Activated naive CD8-positive, alpha-beta T cell treated with anti-CD3 and anti-CD28 coated beads, Interleukin-2, amount 10 ng/mL, durations not matched to agents 7 days and 5 days (primary cell): ENCODE measurements around the gene TMEM209. TPM values are rescaled to one million over a fixed set of nuclear protein-coding genes. Genes with fewer than 3 reads are reported as not detected.
"Not testable (repeated sequence)": the region's sequence is repeated elsewhere in the genome, so short reads cannot be mapped to it uniquely, and the experiment has no call there.

Source experiments
- ATAC-seq: fragments of 150-1000 bp; cut with Tn5 transposase; one replicate; pipeline ENCODE4 v1.10.0; 2021; ENCODE audit warnings: low read depth, moderate library complexity
- POLR2A ChIA-PET: fragments of 350-600 bp; sonication (Branson Sonifier 250); formaldehyde crosslinking; loops from one replicate; lab custom pipeline; 2021; ENCODE audit warnings: antibody characterized with exemption; lab: Charles Lee
- DNase-seq: peaks from one replicate; pipeline ENCODE4 v3.0.0; 2021
- H3K27ac Mint-ChIP-seq: one replicate; pipeline ENCODE4 v1.8.0; 2022; ENCODE audit warnings: mild to moderate bottlenecking, mixed read lengths
- H3K27me3 Mint-ChIP-seq: one replicate; pipeline ENCODE4 v1.8.0; 2022; ENCODE audit warnings: mild to moderate bottlenecking, moderate library complexity, mixed read lengths
- H3K36me3 Mint-ChIP-seq: one replicate; pipeline ENCODE4 v1.8.0; 2021; ENCODE audit warnings: mild to moderate bottlenecking, mixed read lengths
- H3K4me1 Mint-ChIP-seq: one replicate; pipeline ENCODE4 v1.8.0; 2021; ENCODE audit warnings: mixed read lengths
- H3K4me3 Mint-ChIP-seq: one replicate; pipeline ENCODE4 v1.8.0; 2022; ENCODE audit warnings: mild to moderate bottlenecking, moderate library complexity, mixed read lengths
- H3K9me3 Mint-ChIP-seq: one replicate; pipeline ENCODE4 v1.8.0; 2021; ENCODE audit warnings: mixed read lengths
- total RNA-seq, 2 experiments: library from RNA; stranded (reverse); gene quantifications; one replicate each; pipeline ENCODE4 v1.2.3, GENCODE V29; 2021

TMEM209 gene
- total RNA-seq, 2 experiments from 2014 or later = 39.5 to 43.9 TPM

GRCh38 chr7:130208516-130208915 is 3.3 kb upstream of the TMEM209 start:
- Mint-ChIP-seq H3K4me1 (peaks cover 1% of the 10 kb centered on the region), H3K27ac (no peak overlapping the region), H3K4me3 (no peak overlapping the region), H3K27me3 (no peaks in the 10 kb centered on the region), H3K36me3 (peaks cover 3% of the 10 kb centered on the region), H3K9me3 (no peaks in the 10 kb centered on the region)
- DNase-seq (no peak), ATAC-seq (no peak)
- POLR2A ChIA-PET = no interaction called here

DNA sequence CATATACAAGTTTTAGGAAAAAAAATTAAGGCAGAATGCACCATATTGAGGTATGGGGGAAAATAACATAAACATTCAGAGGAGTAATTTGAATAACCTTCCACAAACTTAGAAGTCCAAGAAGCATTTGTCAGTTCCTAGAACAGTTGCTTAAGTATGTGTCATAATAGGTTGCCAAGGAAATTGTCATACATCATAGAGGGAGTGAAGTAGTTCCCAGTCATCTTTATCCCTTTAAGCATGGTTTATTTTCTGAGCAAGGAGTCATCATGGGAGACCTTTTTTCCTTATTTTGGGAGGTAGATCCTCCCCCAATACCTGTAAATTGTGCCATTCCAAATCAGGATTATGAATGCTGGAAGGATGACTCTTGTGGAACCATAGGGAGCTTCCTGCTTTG is 2.4 kb upstream of the TMEM209 start, which contains the start of gene SSMEM1:
Gene SSMEM1 (plus strand): TSS at position 219 of the 400 bp plus-strand sequence. CDS start 51 bp downstream, at position 270.
- POLR2A ChIA-PET = no interaction called here
- Mint-ChIP-seq H3K4me1 (peaks cover 6% of the 10 kb centered on the region), H3K4me3 (no peak within 1 kb of the TSS), H3K27ac (no peak within 1 kb of the TSS), H3K27me3 (no peaks in the 10 kb centered on the region), H3K9me3 (no peaks in the 10 kb centered on the region), H3K36me3 (peaks cover 9% of the 10 kb centered on the region)
- no peak for DNase-seq
- no peak for ATAC-seq

GRCh38 chr7:130207033-130207432 is 1.8 kb upstream of the TMEM209 start:
- Mint-ChIP-seq H3K27ac (no peak overlapping the region), H3K9me3 (no peaks in the 10 kb centered on the region), H3K4me3 (no peak overlapping the region), H3K36me3 (peaks cover 12% of the 10 kb centered on the region), H3K4me1 (peaks cover 6% of the 10 kb centered on the region), H3K27me3 (no peaks in the 10 kb centered on the region)
- DNase-seq (no peak), ATAC-seq (no peak)
- POLR2A ChIA-PET = no interaction called here

DNA sequence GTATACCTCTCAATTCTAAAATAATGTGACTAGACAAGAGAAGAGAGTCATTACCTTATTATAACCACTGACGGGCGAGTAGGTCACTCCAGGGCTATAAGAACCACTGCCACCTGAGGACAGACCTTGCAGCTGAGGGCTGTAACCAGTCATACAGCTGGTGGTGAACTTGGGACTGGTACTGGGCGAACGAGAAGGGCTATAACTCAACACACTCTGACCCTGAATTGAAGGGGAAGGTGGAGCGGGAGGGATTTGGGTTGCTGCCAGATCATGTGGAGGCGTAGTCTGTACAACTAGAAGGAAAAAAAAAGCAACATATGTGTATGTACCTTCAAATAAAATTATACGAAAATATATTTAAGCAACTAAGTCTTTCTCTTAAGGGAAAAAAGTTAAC is 3.4 kb downstream of the TMEM209 start:
- ATAC-seq (no peak), DNase-seq (no peak)
- H3K9me3 Mint-ChIP-seq = no peaks in the 10 kb centered on the region
- H3K36me3 Mint-ChIP-seq = peaks cover 41% of the 10 kb centered on the region
- no peak overlapping the region for H3K27ac Mint-ChIP-seq
- no peak overlapping the region for H3K4me3 Mint-ChIP-seq
- POLR2A ChIA-PET = no interaction called here
- H3K4me1 Mint-ChIP-seq = peaks cover 13% of the 10 kb centered on the region
- no peaks in the 10 kb centered on the region for H3K27me3 Mint-ChIP-seq

- Mint-ChIP-seq H3K36me3 (peaks cover 46% of the 10 kb centered on the region), H3K4me3 (no peak overlapping the region)
Observed at GRCh38 chr7:130197094-130197493, 8.1 kb downstream of the TMEM209 start.

DNA sequence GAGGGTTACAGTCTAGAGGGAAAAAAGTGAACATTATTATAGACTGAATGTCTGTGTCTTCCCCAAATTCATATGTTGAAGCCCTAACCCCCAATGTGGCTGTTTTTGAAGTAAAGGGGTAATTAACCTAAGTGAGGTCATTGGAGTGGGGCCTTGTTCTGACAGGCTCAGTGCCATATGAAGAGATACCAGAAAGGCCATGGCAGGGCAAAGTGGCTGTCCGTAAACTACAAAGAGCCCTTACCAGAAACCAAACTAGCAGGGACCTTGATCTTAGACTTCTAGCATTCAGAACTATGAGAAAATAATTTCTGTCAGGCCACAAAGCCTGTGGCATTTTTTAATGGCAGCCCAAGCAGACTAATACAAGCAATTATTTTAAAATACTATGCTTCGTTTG is 8.7 kb downstream of the TMEM209 start:
- H3K36me3 Mint-ChIP-seq = peaks cover 42% of the 10 kb centered on the region
- POLR2A ChIA-PET = no interaction called here
- no peaks in the 10 kb centered on the region for H3K27me3 Mint-ChIP-seq
- H3K27ac Mint-ChIP-seq = no peak overlapping the region
- no peaks in the 10 kb centered on the region for H3K9me3 Mint-ChIP-seq
- peaks cover 9% of the 10 kb centered on the region for H3K4me1 Mint-ChIP-seq
- no peak for ATAC-seq
- no peak for DNase-seq
- no peak overlapping the region for H3K4me3 Mint-ChIP-seq

More at GRCh38 chr7:130197094-130197493, 8.1 kb downstream of the TMEM209 start:
- Mint-ChIP-seq H3K9me3 (no peaks in the 10 kb centered on the region), H3K27ac (no peak overlapping the region), H3K27me3 (no peaks in the 10 kb centered on the region), H3K4me1 (peaks cover 10% of the 10 kb centered on the region)
- DNase-seq = no peak
- POLR2A ChIA-PET = no interaction called here
- no peak for ATAC-seq

GRCh38 chr7:130195396-130195795 is 9.8 kb downstream of the TMEM209 start:
- Mint-ChIP-seq H3K9me3 (no peaks in the 10 kb centered on the region), H3K4me3 (no peak overlapping the region), H3K36me3 (peaks cover 35% of the 10 kb centered on the region), H3K27ac (no peak overlapping the region), H3K27me3 (no peaks in the 10 kb centered on the region), H3K4me1 (peaks cover 6% of the 10 kb centered on the region)
- POLR2A ChIA-PET = interaction anchor here (0.7 kb wide), 1 partner anchor 10 kb away, joined by 3 read pairs; the partner anchor contains the start of gene TMEM209
- no peak for ATAC-seq
- no peak for DNase-seq

DNA sequence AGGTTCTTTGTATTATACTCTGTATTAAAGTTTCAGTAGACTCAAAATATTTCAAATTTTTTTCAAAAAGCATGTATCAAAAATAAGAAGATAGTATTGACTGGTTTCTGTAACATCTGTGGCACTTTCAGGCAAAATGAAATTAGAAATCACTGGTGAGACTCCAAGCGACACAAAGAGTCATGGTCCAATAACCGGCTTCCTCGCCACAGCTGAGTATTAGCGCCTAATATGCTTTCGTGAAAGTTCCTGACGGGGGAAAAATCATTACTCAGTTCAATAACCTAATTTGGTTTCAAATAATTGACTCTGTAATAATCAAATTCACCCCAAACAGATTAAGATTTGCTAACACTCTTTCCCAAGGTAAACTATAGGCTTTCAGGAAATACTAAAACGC is 13.4 kb downstream of the TMEM209 start:
- POLR2A ChIA-PET = no interaction called here
- peaks cover 24% of the 10 kb centered on the region for H3K36me3 Mint-ChIP-seq

DNA sequence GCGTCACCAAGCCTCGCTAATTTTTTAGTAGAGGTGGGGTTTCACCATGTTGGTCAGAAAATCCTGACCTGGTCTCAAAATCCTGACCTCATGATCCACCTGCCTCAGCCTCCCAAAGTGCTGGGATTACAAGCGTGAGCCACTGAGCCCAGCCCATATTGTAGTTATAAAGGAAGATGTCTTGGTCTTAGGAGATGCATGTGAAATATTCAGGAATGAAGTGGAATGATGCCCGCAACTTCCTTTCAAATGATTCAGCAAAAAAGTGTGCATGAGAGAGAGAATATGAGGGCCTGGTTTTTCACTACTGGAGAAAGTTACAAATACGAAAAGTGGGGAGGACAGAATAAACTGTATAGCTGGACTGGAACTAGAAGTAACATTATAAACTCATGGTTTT is 15.9 kb downstream of the TMEM209 start:
- ATAC-seq (no peak), DNase-seq (no peak)
- POLR2A ChIA-PET = interaction anchor here (1.0 kb wide), 1 partner anchor 16 kb away, joined by 3 read pairs; the partner anchor contains the start of gene TMEM209
- H3K9me3 Mint-ChIP-seq = no peaks in the 10 kb centered on the region
- H3K4me1 Mint-ChIP-seq = peaks cover 2% of the 10 kb centered on the region
- no peak overlapping the region for H3K4me3 Mint-ChIP-seq
- H3K36me3 Mint-ChIP-seq = peaks cover 20% of the 10 kb centered on the region
- no peak overlapping the region for H3K27ac Mint-ChIP-seq
- no peaks in the 10 kb centered on the region for H3K27me3 Mint-ChIP-seq

More for the DNA sequence above, 13.4 kb downstream of the TMEM209 start:
- Mint-ChIP-seq H3K27ac (no peak overlapping the region), H3K4me1 (peaks cover 2% of the 10 kb centered on the region), H3K27me3 (no peaks in the 10 kb centered on the region), H3K9me3 (no peaks in the 10 kb centered on the region), H3K4me3 (no peak overlapping the region)
- ATAC-seq = no peak
- DNase-seq = no peak

DNA sequence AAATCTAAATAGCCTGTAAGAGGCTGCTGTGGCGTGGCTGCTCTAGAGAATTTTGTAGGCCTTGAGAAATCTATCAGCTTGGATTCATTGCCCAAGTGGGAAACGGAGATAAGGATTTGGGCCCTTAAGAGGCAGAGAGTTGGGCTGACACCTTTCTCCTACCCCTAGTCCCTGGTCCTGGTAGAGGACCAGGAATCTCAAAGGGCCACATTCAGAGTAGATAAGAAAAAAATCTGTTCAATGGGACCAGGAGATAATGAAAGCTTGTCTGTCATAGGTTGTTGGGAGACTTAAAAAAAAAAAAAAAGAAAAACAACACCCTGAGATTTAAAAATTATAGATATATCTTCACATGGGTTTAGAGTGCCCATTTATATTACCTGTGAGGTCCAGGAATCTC is 17.8 kb downstream of the TMEM209 start:
- H3K36me3 Mint-ChIP-seq = peaks cover 18% of the 10 kb centered on the region
- no peaks in the 10 kb centered on the region for H3K4me1 Mint-ChIP-seq
- no peak for DNase-seq
- POLR2A ChIA-PET = interaction anchor here (1.4 kb wide), 1 partner anchor 18 kb away, joined by 5 read pairs; the partner anchor contains the start of gene TMEM209
- no peaks in the 10 kb centered on the region for H3K27me3 Mint-ChIP-seq
- no peak for ATAC-seq
- no peak overlapping the region for H3K27ac Mint-ChIP-seq
- H3K4me3 Mint-ChIP-seq = no peak overlapping the region
- no peaks in the 10 kb centered on the region for H3K9me3 Mint-ChIP-seq

DNA sequence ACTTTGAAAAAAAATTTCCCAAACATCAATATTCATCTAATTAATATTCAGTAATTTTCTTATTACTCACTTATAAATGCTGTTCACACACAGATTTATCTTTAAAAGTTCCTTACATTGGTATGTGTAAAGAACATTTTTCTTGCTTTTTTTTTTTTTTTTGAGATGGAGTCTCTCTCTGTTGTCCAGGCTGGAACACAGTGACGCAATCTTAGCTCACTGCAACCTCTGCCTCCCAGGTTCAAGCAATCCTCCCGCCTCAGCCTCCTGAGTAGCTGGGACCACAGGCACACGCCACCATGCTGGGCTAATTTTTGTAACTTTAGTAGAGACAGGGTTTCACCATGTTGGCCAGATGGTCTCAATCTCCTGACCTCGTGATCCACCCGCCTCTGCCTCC is 20.9 kb downstream of the TMEM209 start:
- DNase-seq, H3K27me3 Mint-ChIP-seq, POLR2A ChIA-PET, H3K9me3 Mint-ChIP-seq, ATAC-seq, H3K4me3 Mint-ChIP-seq, H3K27ac Mint-ChIP-seq, H3K4me1 Mint-ChIP-seq: not testable (repeated sequence)
- peaks cover 24% of the 10 kb centered on the region for H3K36me3 Mint-ChIP-seq

DNA sequence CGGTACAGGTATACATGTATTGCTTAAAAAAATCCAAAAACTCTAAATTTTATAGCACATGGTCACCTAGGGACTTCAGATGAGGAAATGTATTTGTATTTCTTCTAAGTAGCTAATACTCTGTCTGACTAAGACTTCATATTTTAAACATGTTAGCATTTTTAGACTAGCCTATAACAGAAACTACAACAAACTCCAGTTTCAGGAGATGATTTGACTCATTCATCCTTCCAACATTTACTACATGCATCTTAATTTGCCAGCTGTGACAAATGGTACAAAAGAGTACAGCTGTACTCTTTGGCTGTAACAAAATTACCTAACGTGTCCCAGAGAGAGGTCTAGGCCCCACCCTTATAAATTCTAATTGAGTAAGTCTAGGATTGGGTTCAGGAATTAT is 22.2 kb downstream of the TMEM209 start:
- H3K36me3 Mint-ChIP-seq = peaks cover 25% of the 10 kb centered on the region
- H3K4me1 Mint-ChIP-seq = peaks cover 3% of the 10 kb centered on the region
- H3K4me3 Mint-ChIP-seq = no peak overlapping the region
- no peak for DNase-seq
- H3K9me3 Mint-ChIP-seq = no peaks in the 10 kb centered on the region
- no peak for ATAC-seq
- POLR2A ChIA-PET = interaction anchor here (0.7 kb wide), 1 partner anchor 10 kb away, joined by 4 read pairs; no protein-coding TSS in a partner anchor
- H3K27me3 Mint-ChIP-seq = no peaks in the 10 kb centered on the region
- no peak overlapping the region for H3K27ac Mint-ChIP-seq

DNA sequence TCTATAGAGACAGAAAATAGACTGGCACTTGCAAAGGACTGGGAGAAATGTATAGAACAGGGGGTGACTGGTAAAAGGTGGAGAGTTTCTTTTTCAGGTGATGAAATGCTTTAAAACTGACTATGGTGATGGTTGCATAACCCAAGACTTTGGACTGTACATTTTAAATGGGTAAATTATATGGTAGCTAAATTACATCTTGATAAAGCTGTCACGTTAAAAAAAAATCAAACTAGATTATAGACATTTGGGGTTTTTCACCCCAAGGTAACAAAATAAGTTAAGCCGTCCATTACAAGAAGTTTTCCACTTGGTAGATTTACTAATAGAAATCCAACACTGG is 24.0 kb downstream of the TMEM209 start:
- H3K36me3 Mint-ChIP-seq = peaks cover 25% of the 10 kb centered on the region
- no peaks in the 10 kb centered on the region for H3K9me3 Mint-ChIP-seq
- H3K27ac Mint-ChIP-seq = no peak overlapping the region
- DNase-seq (no peak), ATAC-seq (no peak)
- POLR2A ChIA-PET = no interaction called here
- H3K4me1 Mint-ChIP-seq = peaks cover 3% of the 10 kb centered on the region
- no peaks in the 10 kb centered on the region for H3K27me3 Mint-ChIP-seq
- no peak overlapping the region for H3K4me3 Mint-ChIP-seq

GRCh38 chr7:130180571-130181262 is 24.5 kb downstream of the TMEM209 start:
- POLR2A ChIA-PET = no interaction called here
- peaks cover 25% of the 10 kb centered on the region for H3K36me3 Mint-ChIP-seq
- H3K27ac Mint-ChIP-seq = no peak overlapping the region
- no peak for ATAC-seq
- DNase-seq = no peak
- H3K9me3 Mint-ChIP-seq = no peaks in the 10 kb centered on the region
- H3K4me1 Mint-ChIP-seq = peaks cover 3% of the 10 kb centered on the region
- no peaks in the 10 kb centered on the region for H3K27me3 Mint-ChIP-seq
- H3K4me3 Mint-ChIP-seq = no peak overlapping the region
